HepG2 (cell line): ENCODE measurements around the gene AP5B1.

ENCODE experiments used
- BHLHE40 ChIP-seq: IDR thresholded peaks from 2 replicates; pipeline ENCODE4 v1.6.1; 2011; ENCODE audit warnings: low read length, improper control_type of control experiment
- CEBPG ChIP-seq: IDR thresholded peaks from 2 replicates; pipeline ENCODE4 v1.6.1; 2016
- EP300 ChIP-seq, 3 experiments: sonication (generic) in 1 of 3; formaldehyde crosslinking in 1 of 3; IDR thresholded peaks; 2 replicates each; pipeline versions ENCODE4 v1.5.1 to v1.6.1; 2011 to 2020; ENCODE audit warnings: low read depth in 2 of 3, low read length in 2 of 3, borderline replicate concordance in 1 of 3, improper control_type of control experiment in 1 of 3, mild to moderate bottlenecking in 1 of 3, missing genetic modification reagents in 1 of 3, moderate library complexity in 1 of 3
- FIP1L1 ChIP-seq: fragments of 200-400 bp; formaldehyde crosslinking; IDR thresholded peaks from 2 replicates; pipeline ENCODE4 v1.6.1; 2018; ENCODE audit warnings: low read depth, mild to moderate bottlenecking, low read length, moderate library complexity, borderline replicate concordance; ENCODE audit not compliant: insufficient read depth
- MAFK ChIP-seq, 2 experiments: IDR thresholded peaks in 1 of 2; conservative IDR thresholded peaks in 1 of 2; 2 replicates each; pipeline ENCODE4 v1.6.1; 2011; ENCODE audit warnings: improper control_type of control experiment in 2 of 2, low read length in 2 of 2
- NBN ChIP-seq: fragments of 450-650 bp; conservative IDR thresholded peaks from 2 replicates; pipeline ENCODE4 v1.6.1; 2017
- NR2C2 ChIP-seq: sonication (generic); formaldehyde crosslinking; IDR thresholded peaks from 2 replicates; pipeline ENCODE4 v1.4.0; 2020; ENCODE audit warnings: missing genetic modification reagents, mild to moderate bottlenecking, moderate library complexity, borderline replicate concordance
- ZBTB1 ChIP-seq: sonication (generic); formaldehyde crosslinking; IDR thresholded peaks from 2 replicates; pipeline ENCODE4 v1.4.0; 2020; ENCODE audit warnings: missing genetic modification reagents, borderline replicate concordance
- ZKSCAN5 ChIP-seq: sonication (generic); formaldehyde crosslinking; IDR thresholded peaks from 2 replicates; pipeline ENCODE4 v1.5.1; 2020; ENCODE audit warnings: mild to moderate bottlenecking, missing genetic modification reagents
- TF ChIP-seq, protein P1 (sequence below): sonication (generic); formaldehyde crosslinking; IDR thresholded peaks from 2 replicates; pipeline ENCODE4 v1.5.0; 2020; ENCODE audit warnings: mild to moderate bottlenecking, missing genetic modification reagents, moderate library complexity

DNA sequence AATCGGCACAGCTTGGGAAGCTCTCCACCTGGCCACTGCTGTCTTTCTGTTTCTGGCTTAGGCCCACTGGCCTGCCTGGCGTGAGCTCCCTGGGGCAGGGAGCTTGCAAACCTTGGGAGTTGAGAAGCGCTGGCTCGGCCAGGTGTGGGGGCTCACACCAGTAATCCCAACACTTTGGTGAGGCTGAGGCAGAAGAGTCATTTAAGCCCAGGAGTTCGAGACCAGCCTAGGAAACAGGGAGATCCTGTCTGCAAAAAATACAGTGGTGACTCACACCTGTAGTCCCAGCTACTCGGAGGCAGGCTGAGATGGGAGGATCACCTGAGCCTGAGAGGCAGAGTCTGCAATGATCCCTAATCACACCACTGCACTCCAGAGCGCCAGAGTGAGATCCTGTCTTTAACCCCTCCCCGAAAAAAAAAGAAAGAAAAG, 4.0 kb downstream of the AP5B1 start:
- TF ChIP-seq ZBTB1 (CRISPR knock-in tag) (no peak), NBN (no peak), NR2C2 (CRISPR knock-in tag) (no peak), FIP1L1 (no peak), CEBPG (CRISPR knock-in tag) (no peak), EP300 (IDR thresholded peaks at IDR 0.05; ENCODE audit: low read depth in 2 of 2, low read length in 2 of 2) (no peak), EP300 (CRISPR knock-in tag; IDR thresholded peaks at IDR 0.05; ENCODE audit: borderline replicate concordance) (no peak), BHLHE40 (no peak), ZKSCAN5 (CRISPR knock-in tag) (no peak), MAFK (conservative IDR thresholded peaks at IDR 0.05 in 1 of 2, IDR thresholded peaks at IDR 0.05 in 1 of 2; ENCODE audit: low read length in 2 of 2) (no peak)
- TF ChIP-seq, protein P1, sequence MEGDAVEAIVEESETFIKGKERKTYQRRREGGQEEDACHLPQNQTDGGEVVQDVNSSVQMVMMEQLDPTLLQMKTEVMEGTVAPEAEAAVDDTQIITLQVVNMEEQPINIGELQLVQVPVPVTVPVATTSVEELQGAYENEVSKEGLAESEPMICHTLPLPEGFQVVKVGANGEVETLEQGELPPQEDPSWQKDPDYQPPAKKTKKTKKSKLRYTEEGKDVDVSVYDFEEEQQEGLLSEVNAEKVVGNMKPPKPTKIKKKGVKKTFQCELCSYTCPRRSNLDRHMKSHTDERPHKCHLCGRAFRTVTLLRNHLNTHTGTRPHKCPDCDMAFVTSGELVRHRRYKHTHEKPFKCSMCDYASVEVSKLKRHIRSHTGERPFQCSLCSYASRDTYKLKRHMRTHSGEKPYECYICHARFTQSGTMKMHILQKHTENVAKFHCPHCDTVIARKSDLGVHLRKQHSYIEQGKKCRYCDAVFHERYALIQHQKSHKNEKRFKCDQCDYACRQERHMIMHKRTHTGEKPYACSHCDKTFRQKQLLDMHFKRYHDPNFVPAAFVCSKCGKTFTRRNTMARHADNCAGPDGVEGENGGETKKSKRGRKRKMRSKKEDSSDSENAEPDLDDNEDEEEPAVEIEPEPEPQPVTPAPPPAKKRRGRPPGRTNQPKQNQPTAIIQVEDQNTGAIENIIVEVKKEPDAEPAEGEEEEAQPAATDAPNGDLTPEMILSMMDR (CRISPR knock-in tag) = no peak
